Effector memory CD4-positive, alpha-beta T cell (primary cell): ENCODE results near the gene FBXL7.

Source experiments
- DNase-seq, 3 donors: peaks; one replicate each; pipeline ENCODE4 v3.0.0-alpha.2; 2020
- H3K27ac ChIP-seq: 2 replicates; pipeline ENCODE4 v1.7.0; 2013; ENCODE audit warnings: mild to moderate bottlenecking, low read length, moderate library complexity; ENCODE audit not compliant: insufficient read depth, poor library complexity, severe bottlenecking
- H3K27me3 ChIP-seq: replicated peaks from 2 replicates; pipeline ENCODE4 v1.7.0; 2013; ENCODE audit warnings: mild to moderate bottlenecking, low read length; ENCODE audit not compliant: insufficient read depth, control insufficient read depth, poor library complexity, severe bottlenecking
- H3K36me3 ChIP-seq: 2 replicates; pipeline ENCODE4 v1.7.0; 2013; ENCODE audit warnings: mild to moderate bottlenecking, low read length, moderate library complexity; ENCODE audit not compliant: control insufficient read depth, insufficient read depth
- H3K4me1 ChIP-seq: 2 replicates; pipeline ENCODE4 v1.7.0; 2013; ENCODE audit warnings: low read length, mild to moderate bottlenecking; ENCODE audit not compliant: control insufficient read depth, insufficient read depth, poor library complexity, severe bottlenecking
- H3K4me3 ChIP-seq: 2 replicates; pipeline ENCODE4 v1.7.0; 2013; ENCODE audit warnings: low read length, low read depth, mild to moderate bottlenecking; ENCODE audit not compliant: insufficient read depth, poor library complexity, severe bottlenecking
- H3K9me3 ChIP-seq: 2 replicates; pipeline ENCODE4 v1.7.0; 2013; ENCODE audit warnings: mild to moderate bottlenecking, low read length, moderate library complexity; ENCODE audit not compliant: control insufficient read depth

FBXL7 gene

GRCh38 chr5:15794052-15794985 lies 294.3 kb downstream of the FBXL7 start:
- H3K4me1 ChIP-seq, result no peaks in the 10 kb centered on the region
- no peak overlapping the region for H3K4me3 ChIP-seq
- H3K36me3 ChIP-seq, result no peaks in the 10 kb centered on the region
- DNase-seq, result no peak
- H3K27me3 ChIP-seq, result no peaks in the 10 kb centered on the region
- no peaks in the 10 kb centered on the region for H3K9me3 ChIP-seq
- no peak overlapping the region for H3K27ac ChIP-seq

DNA sequence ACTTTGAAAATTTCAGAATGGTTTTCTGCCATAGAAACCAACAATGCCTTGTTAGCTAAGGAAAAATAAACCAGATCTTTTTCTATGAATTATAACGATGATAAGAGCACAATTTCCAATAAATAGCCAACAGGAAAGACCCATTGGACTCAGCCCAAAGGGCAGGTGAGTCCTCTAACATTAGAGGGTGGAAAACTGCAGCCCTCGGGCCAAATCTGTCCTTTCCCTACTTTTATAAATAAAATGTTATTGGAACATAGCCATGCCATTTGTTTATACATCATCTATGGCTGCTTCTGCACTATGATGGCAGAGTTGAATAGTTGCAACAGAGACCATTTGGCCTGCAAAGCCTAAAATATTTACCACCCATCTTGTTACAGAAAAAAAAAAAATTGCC lies 296.1 kb downstream of the FBXL7 start:
- no peaks in the 10 kb centered on the region for H3K36me3 ChIP-seq
- no peak overlapping the region for H3K27ac ChIP-seq
- H3K4me1 ChIP-seq, result no peaks in the 10 kb centered on the region
- no peaks in the 10 kb centered on the region for H3K27me3 ChIP-seq
- no peak for DNase-seq
- H3K4me3 ChIP-seq, result no peak overlapping the region
- no peaks in the 10 kb centered on the region for H3K9me3 ChIP-seq

DNA sequence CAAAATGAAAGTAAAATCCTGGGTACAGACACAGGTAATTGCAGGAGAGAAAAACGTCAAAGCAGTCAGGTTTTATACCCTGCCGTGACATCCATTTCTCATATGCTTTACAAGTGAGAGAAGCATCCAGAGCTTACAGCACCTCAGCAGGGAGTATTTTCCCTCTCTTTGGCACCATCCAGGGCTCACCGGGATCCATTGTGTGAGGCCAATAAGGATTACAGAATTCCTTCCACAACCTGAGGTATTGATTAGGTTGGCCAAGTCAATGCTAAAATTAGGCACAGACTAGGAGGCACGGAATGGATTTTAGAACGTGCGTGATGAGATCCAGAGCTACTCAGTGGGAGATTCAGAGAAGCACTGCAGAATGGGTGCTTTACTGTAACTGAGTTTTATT lies 296.6 kb downstream of the FBXL7 start:
- Histone ChIP-seq H3K4me3 (no peak overlapping the region), H3K4me1 (no peaks in the 10 kb centered on the region), H3K27ac (no peak overlapping the region), H3K9me3 (no peaks in the 10 kb centered on the region), H3K27me3 (no peaks in the 10 kb centered on the region), H3K36me3 (no peaks in the 10 kb centered on the region)
- no peak for DNase-seq

GRCh38 chr5:15797116-15797515 lies 297.1 kb downstream of the FBXL7 start:
- no peak overlapping the region for H3K27ac ChIP-seq
- no peak overlapping the region for H3K4me3 ChIP-seq
- no peaks in the 10 kb centered on the region for H3K4me1 ChIP-seq
- no peaks in the 10 kb centered on the region for H3K9me3 ChIP-seq
- no peaks in the 10 kb centered on the region for H3K27me3 ChIP-seq
- no peaks in the 10 kb centered on the region for H3K36me3 ChIP-seq
- no peak for DNase-seq

DNA sequence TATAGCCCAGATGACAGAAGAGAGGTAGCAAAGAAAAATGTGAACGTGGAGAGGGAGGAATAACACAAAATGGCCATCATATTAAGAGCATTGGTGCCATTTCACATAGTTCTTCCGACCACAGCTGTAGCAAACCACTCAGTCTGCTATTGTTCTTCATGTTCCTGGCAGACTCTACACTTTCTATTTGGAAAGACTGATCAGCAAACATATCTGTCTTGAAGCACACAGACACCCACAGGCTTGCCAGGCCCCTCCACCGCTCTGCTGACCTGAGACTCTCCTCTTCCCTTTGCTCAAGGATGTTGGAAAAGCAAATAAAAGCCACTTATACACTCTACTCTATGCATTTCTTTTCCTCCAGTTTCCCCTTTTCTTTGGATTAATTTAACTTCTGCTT lies 298.0 kb downstream of the FBXL7 start:
- H3K27ac ChIP-seq, result no peak overlapping the region
- no peak overlapping the region for H3K4me3 ChIP-seq
- no peaks in the 10 kb centered on the region for H3K4me1 ChIP-seq
- no peaks in the 10 kb centered on the region for H3K9me3 ChIP-seq
- H3K27me3 ChIP-seq, result no peaks in the 10 kb centered on the region
- no peak for DNase-seq
- H3K36me3 ChIP-seq, result no peaks in the 10 kb centered on the region

- H3K4me1 ChIP-seq, result no peaks in the 10 kb centered on the region
- no peak for DNase-seq
- no peak overlapping the region for H3K4me3 ChIP-seq
- H3K36me3 ChIP-seq, result no peaks in the 10 kb centered on the region
- H3K9me3 ChIP-seq, result no peaks in the 10 kb centered on the region
- H3K27ac ChIP-seq, result no peak overlapping the region
- no peaks in the 10 kb centered on the region for H3K27me3 ChIP-seq
Measured at GRCh38 chr5:15799014-15799413, 299.0 kb downstream of the FBXL7 start.

GRCh38 chr5:15799612-15800011 lies 299.6 kb downstream of the FBXL7 start:
- Histone ChIP-seq H3K4me3 (no peak overlapping the region), H3K9me3 (no peaks in the 10 kb centered on the region), H3K27ac (no peak overlapping the region), H3K4me1 (no peaks in the 10 kb centered on the region), H3K36me3 (no peaks in the 10 kb centered on the region), H3K27me3 (no peaks in the 10 kb centered on the region)
- DNase-seq, result no peak

- no peaks in the 10 kb centered on the region for H3K36me3 ChIP-seq
- no peaks in the 10 kb centered on the region for H3K27me3 ChIP-seq
- H3K4me1 ChIP-seq, result no peaks in the 10 kb centered on the region
- H3K4me3 ChIP-seq, result no peak overlapping the region
- H3K9me3 ChIP-seq, result no peaks in the 10 kb centered on the region
- DNase-seq, result no peak
- H3K27ac ChIP-seq, result no peak overlapping the region
Measured at GRCh38 chr5:15803280-15803679, 303.3 kb downstream of the FBXL7 start.

DNA sequence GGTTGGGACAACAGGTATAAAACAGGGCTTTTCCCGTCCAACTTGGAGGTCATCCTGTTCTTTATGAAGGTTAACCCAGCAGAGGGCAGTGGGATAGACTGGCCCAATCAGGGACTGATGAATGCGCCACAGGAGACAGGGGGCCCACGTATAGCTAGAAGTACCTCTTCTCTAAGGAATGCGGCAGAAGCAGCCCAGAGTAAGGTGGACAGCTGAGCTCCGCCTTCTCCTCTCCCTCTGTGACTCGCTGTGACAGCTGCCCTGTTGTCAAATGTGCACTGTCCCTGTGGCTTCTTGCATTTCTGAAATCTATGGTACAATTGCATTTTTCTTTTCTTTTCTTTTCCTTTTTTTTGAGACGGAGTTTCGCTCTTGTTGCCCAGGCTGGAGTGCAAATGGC lies 306.6 kb downstream of the FBXL7 start:
- no peaks in the 10 kb centered on the region for H3K27me3 ChIP-seq
- H3K27ac ChIP-seq, result no peak overlapping the region
- no peaks in the 10 kb centered on the region for H3K36me3 ChIP-seq
- no peak overlapping the region for H3K4me3 ChIP-seq
- H3K4me1 ChIP-seq, result no peaks in the 10 kb centered on the region
- H3K9me3 ChIP-seq, result no peaks in the 10 kb centered on the region
- DNase-seq, result no peak

DNA sequence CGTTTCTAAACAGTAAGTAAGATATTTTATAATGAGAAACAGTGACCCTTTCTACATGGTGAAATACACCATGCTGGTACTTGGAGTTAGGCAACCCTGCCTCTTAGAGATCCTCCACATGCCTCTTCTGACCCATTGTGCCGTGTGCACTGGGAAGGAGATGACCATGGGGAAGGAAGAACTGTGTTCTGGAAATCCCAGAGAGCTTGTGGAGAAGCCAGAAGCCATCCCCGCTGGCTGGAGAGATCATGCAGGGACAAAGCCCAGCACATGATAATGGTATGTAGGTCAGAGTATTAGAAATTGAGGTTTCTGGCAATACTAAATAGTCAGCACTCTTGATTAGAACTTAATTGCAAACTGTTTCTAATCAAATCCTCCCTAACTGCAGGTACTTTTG lies 307.3 kb downstream of the FBXL7 start:
- Histone ChIP-seq H3K9me3 (no peaks in the 10 kb centered on the region), H3K27ac (no peak overlapping the region), H3K4me3 (no peak overlapping the region), H3K36me3 (no peaks in the 10 kb centered on the region), H3K27me3 (no peaks in the 10 kb centered on the region), H3K4me1 (no peaks in the 10 kb centered on the region)
- DNase-seq, result no peak
